Endothelial cell of umbilical vein (primary cell): Measurements from ENCODE around the gene CYFIP1.

ENCODE experiments used
- CTCF ChIP-seq, 2 donors: IDR thresholded peaks; 1 replicate in 1 of 2; 2 replicates in 1 of 2; pipeline ENCODE4 v1.5.1; 2011; ENCODE audit warnings: low read length in 2 of 2, mild to moderate bottlenecking in 2 of 2, moderate library complexity in 2 of 2, control low read depth in 1 of 2, inconsistent platforms in 1 of 2, low read depth in 1 of 2; ENCODE audit not compliant: insufficient read depth in 1 of 2; ENCODE audit errors: extremely low read depth in 1 of 2
- POLR2A ChIP-seq: IDR thresholded peaks from 2 replicates; pipeline ENCODE4 v1.6.1; 2012; ENCODE audit warnings: low read depth, mild to moderate bottlenecking, control low read depth, low read length

GRCh38 chr15:22872936-22873701 is 107.0 kb downstream of the CYFIP1 start:
- TF ChIP-seq CTCF (IDR thresholded peaks at IDR 0.05; ENCODE audit: extremely low read depth in 1 of 2, insufficient read depth in 1 of 2, low read depth in 1 of 2, low read length in 2 of 2): no peak
- TF ChIP-seq POLR2A: no peak
